Upper lobe of left lung (tissue), 4 donors: Measurements from ENCODE around the gene MCM5.

Experiments used
- EP300 ChIP-seq, 4 donors: sonication (generic); formaldehyde crosslinking; IDR thresholded peaks; one replicate each; pipeline ENCODE4 v1.5.1; 2017; ENCODE audit warnings: antibody characterized with exemption in 4 of 4, control low read depth in 2 of 4
- POLR2A ChIP-seq, 4 donors: fragments of 450-650 bp; IDR thresholded peaks; one replicate each; pipeline ENCODE4 v1.5.1; 2016 to 2017; ENCODE audit warnings: antibody characterized with exemption in 4 of 4, mild to moderate bottlenecking in 2 of 4
- TF ChIP-seq, protein P1 (sequence below), 6 experiments: fragments of 450-650 bp in 4 of 6; fragments of 200-600 bp in 2 of 6; sonication (generic) in 2 of 6; IDR thresholded peaks; one replicate each; pipeline ENCODE4 v1.5.1; 2016 to 2019; ENCODE audit warnings: antibody characterized with exemption in 6 of 6

DNA sequence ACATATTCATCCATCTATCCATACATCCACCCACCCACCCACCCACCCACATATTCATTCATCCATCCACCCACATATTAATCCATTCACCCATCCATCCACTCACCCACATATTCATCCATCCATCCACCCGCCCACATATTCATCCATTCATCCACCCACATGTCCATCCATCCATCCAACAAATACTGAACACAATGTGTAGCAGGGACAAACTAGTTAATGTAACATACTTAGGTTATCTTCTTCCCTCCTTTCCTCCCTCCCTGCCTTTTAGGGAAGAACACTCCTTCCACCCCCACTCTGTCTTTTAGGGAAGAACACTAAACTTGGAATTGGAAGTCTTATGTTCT lies 39.4 kb downstream of the MCM5 start:
- TF ChIP-seq, protein P1, sequence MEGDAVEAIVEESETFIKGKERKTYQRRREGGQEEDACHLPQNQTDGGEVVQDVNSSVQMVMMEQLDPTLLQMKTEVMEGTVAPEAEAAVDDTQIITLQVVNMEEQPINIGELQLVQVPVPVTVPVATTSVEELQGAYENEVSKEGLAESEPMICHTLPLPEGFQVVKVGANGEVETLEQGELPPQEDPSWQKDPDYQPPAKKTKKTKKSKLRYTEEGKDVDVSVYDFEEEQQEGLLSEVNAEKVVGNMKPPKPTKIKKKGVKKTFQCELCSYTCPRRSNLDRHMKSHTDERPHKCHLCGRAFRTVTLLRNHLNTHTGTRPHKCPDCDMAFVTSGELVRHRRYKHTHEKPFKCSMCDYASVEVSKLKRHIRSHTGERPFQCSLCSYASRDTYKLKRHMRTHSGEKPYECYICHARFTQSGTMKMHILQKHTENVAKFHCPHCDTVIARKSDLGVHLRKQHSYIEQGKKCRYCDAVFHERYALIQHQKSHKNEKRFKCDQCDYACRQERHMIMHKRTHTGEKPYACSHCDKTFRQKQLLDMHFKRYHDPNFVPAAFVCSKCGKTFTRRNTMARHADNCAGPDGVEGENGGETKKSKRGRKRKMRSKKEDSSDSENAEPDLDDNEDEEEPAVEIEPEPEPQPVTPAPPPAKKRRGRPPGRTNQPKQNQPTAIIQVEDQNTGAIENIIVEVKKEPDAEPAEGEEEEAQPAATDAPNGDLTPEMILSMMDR (IDR thresholded peaks at IDR 0.05): no peak
- no peak for TF ChIP-seq POLR2A (IDR thresholded peaks at IDR 0.05)
- TF ChIP-seq EP300 (IDR thresholded peaks at IDR 0.05): no peak
